GM18505 (cell line): ENCODE measurements around the gene FOSB.
A peak's percentile ranks its signal among the peaks of the same experiment; 100 is the strongest.

Source experiments
- ATAC-seq: cut with Tn5 transposase; IDR thresholded peaks from one replicate; pipeline ENCODE4 v1.9.1; 2021; ENCODE audit not compliant: unreplicated experiment
- POLR2A ChIP-seq: IDR thresholded peaks from 4 replicates; pipeline ENCODE4 v1.6.1; 2011; ENCODE audit warnings: borderline replicate concordance; ENCODE audit not compliant: insufficient read depth, insufficient read length; ENCODE audit errors: extremely low read depth

Gene FOSB

GRCh38 chr19:45448425-45448756 is 19.4 kb upstream of the FOSB start:
- no peak for ATAC-seq
- no peak for TF ChIP-seq POLR2A

DNA sequence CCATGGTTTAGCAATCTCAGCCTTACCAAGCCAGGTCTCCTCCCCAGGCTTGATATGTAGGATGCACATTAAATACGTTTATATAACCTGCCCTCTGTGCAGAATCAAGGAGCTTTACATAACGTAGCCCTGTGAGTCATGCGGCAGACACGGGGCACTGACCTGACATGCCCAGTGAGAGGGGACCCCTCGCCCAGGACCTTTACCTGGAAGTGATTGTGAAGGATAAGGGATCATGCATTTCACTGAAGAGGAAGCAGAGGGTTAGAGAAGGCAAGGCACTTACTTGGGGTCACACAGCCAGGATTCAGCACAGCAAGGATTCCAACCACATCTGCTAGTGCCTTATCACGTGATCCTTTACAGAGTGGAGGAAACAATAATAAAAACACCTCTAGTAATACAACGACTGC is 18.9 kb upstream of the FOSB start:
- no peak for TF ChIP-seq POLR2A
- ATAC-seq = no peak

GRCh38 chr19:45450012-45450333 is 17.8 kb upstream of the FOSB start:
- ATAC-seq = no peak
- TF ChIP-seq POLR2A = no peak

GRCh38 chr19:45451131-45451849 is 16.5 kb upstream of the FOSB start:
- ATAC-seq = peak; percentile 9
- no peak for TF ChIP-seq POLR2A

DNA sequence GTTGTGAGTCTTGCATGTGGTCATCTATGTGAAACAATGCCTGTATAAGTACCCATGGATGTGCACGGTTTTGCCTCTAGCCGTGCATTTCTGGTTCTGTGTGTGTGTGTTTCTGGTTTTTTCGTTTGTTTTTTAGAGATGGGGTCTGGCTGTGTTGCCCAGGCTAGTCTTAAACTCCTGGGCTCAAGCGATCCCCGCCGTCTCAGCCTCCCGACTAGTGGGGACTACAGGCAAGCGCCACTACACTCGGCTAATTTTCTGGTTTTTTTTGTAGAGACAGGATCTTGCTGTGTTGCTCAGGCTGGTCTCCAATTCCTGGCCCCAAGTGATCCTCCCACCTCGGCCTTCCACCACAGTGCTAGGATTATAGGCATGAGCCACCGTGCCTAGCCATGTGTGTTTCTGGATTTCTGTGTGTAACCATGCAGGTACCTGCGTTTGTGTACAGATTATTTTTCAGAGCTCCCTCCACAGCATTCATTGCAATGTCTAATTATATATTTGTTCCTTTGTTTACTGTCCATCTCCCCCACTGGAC is 15.9 kb upstream of the FOSB start:
- ATAC-seq = no peak
- no peak for TF ChIP-seq POLR2A

DNA sequence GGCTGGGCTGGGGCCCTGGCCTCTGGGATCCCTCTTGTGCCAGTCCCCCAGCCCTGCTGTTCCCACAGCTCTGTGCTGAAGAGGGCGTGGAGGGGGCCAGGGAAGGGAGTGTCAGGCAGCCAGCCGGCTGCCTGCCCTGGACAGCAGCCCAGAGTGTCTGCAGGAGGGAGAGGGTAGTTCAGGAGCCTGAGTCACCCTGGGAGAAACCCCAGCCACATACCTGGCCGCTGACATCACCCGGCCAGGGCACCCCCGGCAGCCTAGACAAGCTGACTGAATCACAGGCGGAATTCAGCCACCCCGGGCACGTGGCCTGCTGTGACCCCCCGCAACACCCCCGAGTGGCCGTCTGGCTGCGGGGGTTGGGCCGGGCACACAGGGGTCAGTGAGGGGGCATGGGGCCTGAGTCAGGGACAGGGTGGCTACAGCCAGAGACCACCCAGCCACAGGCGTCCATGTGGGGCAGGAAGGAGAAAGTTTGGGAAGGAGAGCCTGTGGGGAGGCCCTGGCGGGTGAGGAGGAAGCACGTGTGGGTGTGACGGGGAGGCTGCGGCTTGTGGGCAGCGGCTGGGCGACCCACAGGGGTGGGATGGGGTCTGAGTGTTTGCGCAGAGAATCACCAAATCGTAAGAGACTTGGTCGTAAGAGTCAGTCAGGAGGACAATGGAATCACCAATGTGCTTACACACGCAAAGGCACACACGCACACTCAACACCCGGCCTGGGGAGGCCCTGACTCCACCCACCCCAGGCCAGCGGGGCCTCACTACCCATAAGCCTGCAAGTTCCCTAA is 11.9 kb upstream of the FOSB start:
- no peak for TF ChIP-seq POLR2A
- ATAC-seq = peak; percentile 40

- no peak for ATAC-seq
Measured at GRCh38 chr19:45456500-45456815, 11.3 kb upstream of the FOSB start.

DNA sequence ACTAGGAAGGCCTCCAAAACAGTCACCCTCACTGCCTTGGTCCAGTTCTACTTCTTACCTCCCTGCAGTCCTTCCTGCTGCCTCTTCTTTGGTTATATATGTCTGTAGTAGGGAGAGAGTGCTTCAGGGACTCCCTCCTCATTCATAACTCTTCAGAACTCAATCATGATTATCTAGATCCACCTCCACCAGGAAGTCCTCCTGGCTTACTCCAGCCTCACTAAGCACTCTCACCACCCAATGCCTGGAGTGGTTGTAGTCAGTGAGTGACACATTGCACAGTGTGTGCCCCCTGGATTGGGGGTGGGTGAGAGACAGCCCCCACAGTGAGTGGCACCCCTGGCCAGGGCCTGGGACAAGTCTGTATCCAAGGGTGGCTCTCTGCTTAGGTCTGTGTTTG is 10.0 kb upstream of the FOSB start:
- TF ChIP-seq POLR2A = no peak
- ATAC-seq = no peak

More at GRCh38 chr19:45456500-45456815, 11.3 kb upstream of the FOSB start:
- TF ChIP-seq POLR2A = no peak

DNA sequence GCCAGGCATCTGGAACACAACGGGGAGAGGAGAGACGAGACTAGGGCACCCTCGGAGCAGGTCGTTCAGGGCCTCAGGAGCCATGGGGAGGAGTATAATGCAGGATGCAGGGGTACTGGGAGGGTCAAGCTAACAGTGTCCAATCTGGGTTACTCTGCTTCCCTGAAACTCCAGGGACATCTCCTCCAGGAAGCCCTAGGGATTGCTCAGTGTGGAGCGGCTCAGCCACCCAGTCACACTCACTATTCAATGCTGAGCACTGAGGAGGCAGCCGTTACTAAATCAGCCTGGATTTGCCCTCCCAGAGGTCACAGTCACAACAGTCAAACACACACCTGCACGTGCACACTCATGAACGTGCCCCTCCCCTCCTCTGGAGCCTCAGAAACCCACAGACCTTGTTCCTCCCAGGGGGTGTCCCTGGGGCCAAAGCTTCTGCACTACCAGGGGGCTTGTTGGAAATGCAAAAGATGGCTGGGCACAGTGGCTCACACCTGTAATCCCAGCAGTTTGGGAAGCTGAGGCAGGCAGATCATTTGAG is 6.9 kb upstream of the FOSB start:
- TF ChIP-seq POLR2A = no peak
- no peak for ATAC-seq

GRCh38 chr19:45462174-45462573 is 5.6 kb upstream of the FOSB start:
- ATAC-seq = no peak
- no peak for TF ChIP-seq POLR2A

DNA sequence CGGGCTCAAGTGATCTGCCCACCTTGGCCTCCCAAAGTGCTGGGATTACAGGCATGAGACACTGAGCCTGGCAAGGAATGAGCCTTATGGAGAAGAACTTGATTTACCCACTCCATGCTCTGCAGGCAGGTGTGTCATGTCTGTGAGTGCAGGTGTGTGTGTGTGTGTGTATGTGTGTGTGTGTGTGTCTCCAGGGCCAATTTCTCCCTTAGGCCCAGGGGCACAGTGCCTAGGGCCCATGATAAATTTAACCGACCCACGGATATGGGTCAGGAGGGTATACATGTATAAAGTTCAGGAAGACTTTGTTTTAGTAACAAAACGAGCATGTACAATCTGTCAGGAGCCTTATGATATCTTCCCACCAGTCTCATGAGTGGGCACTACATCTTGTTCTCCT is 4.6 kb upstream of the FOSB start:
- no peak for ATAC-seq
- no peak for TF ChIP-seq POLR2A

- ATAC-seq = no peak
- no peak for TF ChIP-seq POLR2A
Measured at GRCh38 chr19:45464274-45464673, 3.5 kb upstream of the FOSB start.

DNA sequence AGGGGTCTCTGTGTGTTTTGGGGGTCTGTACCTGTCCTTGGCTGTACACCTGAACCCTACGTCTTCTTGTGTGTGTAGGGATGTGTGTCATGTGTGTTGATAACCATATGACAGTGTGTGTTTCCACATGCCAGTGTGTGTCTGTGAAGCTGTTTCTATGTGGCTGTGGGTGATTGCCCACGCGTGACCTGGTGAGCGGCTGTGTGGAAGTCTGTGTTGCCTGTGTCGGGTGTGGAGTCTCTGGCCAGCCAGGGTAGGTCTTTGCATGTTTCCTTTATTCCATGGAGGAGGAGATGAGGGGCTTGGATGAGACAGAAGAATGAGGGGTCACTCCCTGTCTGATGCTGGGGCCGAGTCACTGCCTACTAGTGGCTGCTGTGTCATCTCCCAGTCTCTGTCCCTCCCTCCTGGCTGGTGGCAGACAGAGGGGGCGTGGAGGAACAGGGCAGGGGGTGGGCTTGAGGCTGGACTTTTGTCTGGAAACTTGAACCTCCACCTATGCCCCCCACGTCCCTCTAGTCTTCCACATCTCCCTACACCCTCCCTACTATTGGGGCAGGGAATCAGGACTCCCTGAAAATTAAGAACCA is 2.8 kb upstream of the FOSB start:
- ATAC-seq = no peak
- no peak for TF ChIP-seq POLR2A

DNA sequence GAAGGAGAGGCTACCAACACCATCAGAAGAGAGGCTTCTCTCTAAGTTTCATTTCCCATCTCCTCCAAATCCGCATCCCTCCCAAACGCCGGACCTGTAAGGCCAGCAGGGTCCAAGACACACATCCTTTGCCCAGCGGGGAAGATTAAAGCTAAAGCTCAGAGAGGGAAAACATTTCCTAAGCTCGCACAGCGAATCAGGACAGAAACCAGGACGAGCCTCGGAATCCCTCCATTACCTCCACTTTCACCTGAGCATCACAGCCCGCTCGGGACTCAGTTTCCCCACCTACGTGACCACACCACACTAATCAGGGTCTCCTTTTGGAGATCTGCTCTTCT is 711 bp upstream of the FOSB start:
- no peak for ATAC-seq
- TF ChIP-seq POLR2A = no peak
